H1 (cell line): ENCODE data around the gene LARP6. TPM values are rescaled to one million over a fixed set of nuclear protein-coding genes. Genes with fewer than 3 reads are reported as not detected.

Experiments used
- CEBPB ChIP-seq: IDR thresholded peaks from 2 replicates; pipeline ENCODE4 v1.6.1; 2012; ENCODE audit warnings: low read depth, low read length
- MAFK ChIP-seq: IDR thresholded peaks from 2 replicates; pipeline ENCODE4 v1.6.1; 2012; ENCODE audit warnings: low read depth, mild to moderate bottlenecking, improper control_type of control experiment, low read length
- MAX ChIP-seq: IDR thresholded peaks from 2 replicates; pipeline ENCODE4 v1.6.1; 2012; ENCODE audit warnings: inconsistent platforms
- NANOG ChIP-seq: IDR thresholded peaks from 2 replicates; pipeline ENCODE4 v1.6.1; 2011; ENCODE audit warnings: low read length, low read depth, mild to moderate bottlenecking, inconsistent platforms; ENCODE audit not compliant: insufficient read depth, poor library complexity, severe bottlenecking
- NRF1 ChIP-seq: IDR thresholded peaks from 2 replicates; pipeline ENCODE4 v1.6.1; 2011; ENCODE audit warnings: mild to moderate bottlenecking, low read depth, low read length, improper control_type of control experiment
- TAF7 ChIP-seq: optimal IDR thresholded peaks from 2 replicates; pipeline ENCODE3; 2011; ENCODE audit warnings: low read depth, mild to moderate bottlenecking, inconsistent platforms, low read length, moderate library complexity, borderline replicate concordance
- ZNF274 ChIP-seq: IDR thresholded peaks from 2 replicates; pipeline ENCODE4 v1.7.0; 2012; ENCODE audit warnings: low read length, borderline replicate concordance; ENCODE audit errors: extremely low read depth
- polyA plus RNA-seq, 7 experiments: library from polyadenylated mRNA; depleted of rRNA in 3 of 7; stranded (reverse) in 5 of 7; unstranded in 2 of 7; fragments of >200 nt in 5 of 7; fragments of 200-250 nt in 2 of 7; gene quantifications; 1 replicate in 5 of 7; 2 replicates in 1 of 7; 4 replicates in 1 of 7; pipeline versions ENCODE4 v1.2.1 to v1.2.3, GENCODE V29; 2011 to 2013; ENCODE audit warnings: missing spikeins in 2 of 7, mixed read lengths in 2 of 7
- total RNA-seq: library from RNA; stranded (reverse); fragmentation: NEBNext Ultra II Directional; extraction: Animal tissue kit (Norgen Biotek cat#: 25700); gene quantifications from 2 replicates; pipeline ENCODE4 v1.2.1, GENCODE V29; 2021

Gene LARP6
- total and polyA plus RNA-seq, 2 of the 8 experiments (the other 6 are each of a cell fraction or from before 2014, with no cell fraction given), result 21.0 to 24.7 TPM

DNA sequence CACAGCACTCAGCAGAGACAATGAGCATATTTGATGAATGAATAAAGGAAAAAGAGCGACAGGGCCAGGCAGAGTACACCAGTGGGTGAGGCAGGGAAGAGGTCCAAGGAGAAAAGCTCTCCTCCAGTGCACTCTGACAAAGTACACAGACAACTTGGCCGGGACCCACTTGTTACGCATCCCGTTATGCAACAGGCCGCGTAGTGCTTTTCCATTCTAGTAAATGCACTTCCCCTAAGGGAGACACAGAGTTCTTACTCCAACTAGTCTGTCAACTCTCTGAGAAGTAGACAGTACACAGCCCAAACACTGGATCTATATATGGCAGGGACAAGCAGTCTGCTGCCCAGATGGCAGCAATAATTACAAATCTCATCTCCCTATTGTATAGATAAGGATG lies 18.5 kb downstream of the LARP6 start (continued):
- TF ChIP-seq TAF7, result no peak
- no peak for TF ChIP-seq NANOG
- TF ChIP-seq MAFK, result no peak
- TF ChIP-seq MAX, result no peak
- TF ChIP-seq NRF1, result no peak
- TF ChIP-seq CEBPB, result no peak
- TF ChIP-seq ZNF274, result no peak
